ENCODE measurements around the gene GALNT9.
"Not testable (repeated sequence)": the region's sequence is repeated elsewhere in the genome, so short reads cannot be mapped to it uniquely, and the experiment has no call there.

Gene GALNT9

GRCh38 chr12:132267873-132268272 is 61.5 kb downstream of the GALNT9 start:
- in situ Hi-C loops (cut with HindIII; ENCODE audit: low sequenced_read_pairs) = no loop called here

DNA sequence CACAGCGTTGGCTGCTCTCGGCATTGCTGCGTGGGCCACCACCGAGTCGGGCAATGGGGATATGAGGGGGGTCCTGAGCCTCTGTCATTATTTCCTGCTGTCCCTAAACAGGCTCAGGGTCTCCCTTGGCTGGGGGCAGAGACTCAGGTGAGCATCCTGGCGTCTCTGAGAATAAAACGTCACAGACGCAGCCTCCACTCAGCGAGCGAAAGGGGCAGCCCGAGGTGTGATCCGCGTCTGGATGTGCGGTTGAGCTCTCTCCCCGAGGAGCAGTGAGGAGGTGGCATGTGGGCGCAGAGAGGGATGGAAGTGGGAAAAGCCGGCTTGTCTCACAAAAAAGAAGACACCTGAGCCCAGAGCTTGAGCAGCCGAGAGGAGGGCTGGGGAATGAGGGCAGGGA is 62.6 kb downstream of the GALNT9 start:
- in situ Hi-C loops (cut with HindIII; ENCODE audit: low sequenced_read_pairs) = no loop called here

DNA sequence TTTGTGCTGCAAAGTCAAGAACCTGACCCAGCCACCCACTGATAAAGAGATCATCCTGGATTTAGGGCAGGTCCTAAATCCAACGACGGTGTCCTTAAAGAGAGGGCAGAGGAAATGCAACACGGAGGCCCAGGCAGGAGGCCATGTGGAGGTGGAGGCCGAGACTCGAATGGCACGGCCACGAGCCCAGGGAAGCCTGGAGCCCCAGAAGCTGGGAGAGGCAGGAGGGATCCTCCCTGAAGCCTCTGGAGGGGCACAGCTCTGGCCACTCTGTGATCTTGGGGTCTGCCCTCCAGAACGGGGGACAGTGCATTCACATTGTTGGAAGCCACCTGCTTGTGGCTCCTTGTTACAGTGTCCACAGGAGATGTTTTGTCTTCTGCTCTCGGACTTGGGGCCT is 63.0 kb downstream of the GALNT9 start:
- in situ Hi-C loops (cut with HindIII; ENCODE audit: low sequenced_read_pairs) = no loop called here

- in situ Hi-C loops (cut with HindIII; ENCODE audit: low sequenced_read_pairs) = not testable (repeated sequence)
Observed at GRCh38 chr12:132265822-132266221, 63.6 kb downstream of the GALNT9 start.

GRCh38 chr12:132265056-132265800 is 64.2 kb downstream of the GALNT9 start:
- in situ Hi-C loops (cut with HindIII; ENCODE audit: low sequenced_read_pairs) = no loop called here

DNA sequence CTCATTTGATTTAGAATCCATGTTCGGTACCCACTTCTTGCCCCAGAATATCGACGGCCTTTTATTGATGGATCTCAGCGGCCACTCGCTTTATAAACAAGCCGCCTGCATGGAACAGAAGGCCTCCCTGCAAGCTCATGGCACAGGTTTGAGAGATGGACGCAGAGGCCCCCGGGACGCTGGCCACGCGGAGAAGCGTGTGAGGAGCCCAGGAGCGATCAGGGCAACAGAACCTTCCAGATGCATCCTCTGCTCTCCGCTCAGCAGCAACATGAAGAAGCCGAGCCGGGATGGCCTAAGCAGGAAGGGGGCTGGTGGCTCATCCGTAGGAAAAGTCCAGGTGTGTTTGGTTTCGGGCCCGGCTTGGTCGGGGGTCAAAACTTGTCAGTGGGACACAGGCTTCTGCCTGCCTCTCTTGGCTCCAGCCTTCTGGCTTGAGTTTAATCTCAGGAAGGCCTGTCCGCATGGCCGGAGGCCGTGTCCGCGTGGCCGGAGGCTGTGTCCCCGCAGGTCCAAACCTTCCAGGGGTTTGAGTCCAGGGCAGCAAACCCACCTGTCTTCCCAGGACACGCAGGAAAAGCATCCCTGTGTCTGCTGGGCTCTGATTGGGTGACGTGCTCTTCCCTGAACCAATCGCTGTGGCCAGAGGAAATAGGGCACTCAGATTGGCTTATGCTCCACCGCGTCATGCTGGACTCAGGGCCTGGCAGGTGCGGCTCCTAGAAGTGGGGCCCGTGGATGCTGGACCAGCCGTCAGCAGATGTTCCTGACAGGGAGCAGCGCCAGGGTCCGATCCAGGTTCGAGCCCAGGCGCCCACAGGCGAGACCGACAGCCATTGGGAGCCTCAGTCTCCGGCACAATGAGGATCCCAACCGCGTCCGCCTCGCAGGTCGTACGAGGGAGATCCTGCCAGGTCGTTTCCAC is 65.0 kb downstream of the GALNT9 start:
- in situ Hi-C loops (cut with HindIII; ENCODE audit: low sequenced_read_pairs) = no loop called here

- in situ Hi-C loops (cut with HindIII; ENCODE audit: low sequenced_read_pairs) = no loop called here
Observed at GRCh38 chr12:132263451-132264049, 65.8 kb downstream of the GALNT9 start.

GRCh38 chr12:132263061-132263360 is 66.4 kb downstream of the GALNT9 start:
- in situ Hi-C loops (cut with HindIII; ENCODE audit: low sequenced_read_pairs) = no loop called here

GRCh38 chr12:132262256-132263060 is 66.9 kb downstream of the GALNT9 start:
- in situ Hi-C loops (cut with HindIII; ENCODE audit: low sequenced_read_pairs) = no loop called here

DNA sequence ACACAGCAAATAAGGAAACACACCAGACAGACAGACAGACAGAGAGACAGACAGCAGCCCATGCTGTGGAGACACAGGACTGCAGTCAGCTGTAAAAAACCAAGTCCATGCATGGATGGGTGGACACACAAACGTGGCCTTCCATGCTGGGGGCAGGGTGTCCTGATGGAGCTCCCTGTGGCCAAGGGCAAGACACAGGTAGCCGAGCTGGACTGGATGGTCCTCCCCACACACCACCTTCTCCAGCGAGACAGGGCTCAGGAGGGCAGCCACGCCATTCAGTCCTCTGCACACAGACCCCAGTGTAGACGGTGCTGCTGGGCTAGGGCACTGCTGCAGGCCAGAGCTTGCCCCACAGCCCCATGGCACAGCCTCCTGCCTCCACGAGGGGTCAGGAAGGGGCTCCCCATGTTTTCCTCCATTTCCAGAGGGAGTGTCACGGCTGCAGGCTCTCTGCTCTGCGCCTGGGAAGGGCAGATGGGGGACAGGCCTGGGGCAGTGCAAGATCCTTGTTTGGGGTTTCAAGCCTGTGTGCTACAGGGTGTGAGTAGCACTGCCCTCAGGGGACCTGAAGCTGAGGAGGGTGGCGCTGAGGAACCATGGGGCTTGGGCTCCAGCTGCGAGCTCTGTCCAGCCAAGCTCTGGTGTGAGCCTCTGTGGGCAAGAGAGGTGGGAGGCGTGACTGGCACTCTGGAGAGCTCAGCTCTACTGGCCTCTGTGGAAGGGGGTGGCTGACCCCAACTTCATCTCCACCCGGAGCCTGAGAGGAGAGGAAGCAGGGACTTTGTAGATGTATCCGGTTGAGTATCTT is 67.9 kb downstream of the GALNT9 start:
- in situ Hi-C loops (cut with HindIII; ENCODE audit: low sequenced_read_pairs) = no loop called here

GRCh38 chr12:132260721-132261120 is 68.7 kb downstream of the GALNT9 start:
- in situ Hi-C loops (cut with HindIII; ENCODE audit: low sequenced_read_pairs) = no loop called here

- in situ Hi-C loops (cut with HindIII; ENCODE audit: low sequenced_read_pairs) = no loop called here
Observed at GRCh38 chr12:132259872-132260695, 69.3 kb downstream of the GALNT9 start.

DNA sequence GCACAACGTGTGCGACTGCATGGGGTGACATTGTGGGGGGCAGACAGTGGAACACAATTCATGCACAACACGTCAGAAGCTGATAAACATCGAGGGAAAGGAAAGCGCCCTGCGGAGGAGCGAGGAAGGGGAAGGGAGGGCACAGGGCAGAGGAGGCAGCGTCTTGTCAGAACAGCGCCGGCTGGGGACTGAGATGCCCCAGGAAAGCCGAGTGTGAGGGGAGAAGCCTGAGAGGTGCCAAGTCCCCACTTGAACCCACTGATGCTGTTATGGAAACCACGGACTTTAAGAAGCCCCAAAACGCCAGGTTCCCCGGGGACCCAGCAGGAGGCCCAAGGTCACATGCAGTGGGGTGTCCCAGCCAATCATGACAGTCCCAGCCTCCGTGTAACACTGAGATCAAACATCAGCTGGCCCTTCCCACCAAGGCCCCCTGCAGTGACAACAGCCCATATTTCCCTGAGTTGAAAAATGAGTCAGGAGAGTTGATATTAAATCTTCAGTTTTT is 70.0 kb downstream of the GALNT9 start:
- in situ Hi-C loops (cut with HindIII; ENCODE audit: low sequenced_read_pairs) = no loop called here

GRCh38 chr12:132258543-132258942 is 70.8 kb downstream of the GALNT9 start:
- in situ Hi-C loops (cut with HindIII; ENCODE audit: low sequenced_read_pairs) = no loop called here

DNA sequence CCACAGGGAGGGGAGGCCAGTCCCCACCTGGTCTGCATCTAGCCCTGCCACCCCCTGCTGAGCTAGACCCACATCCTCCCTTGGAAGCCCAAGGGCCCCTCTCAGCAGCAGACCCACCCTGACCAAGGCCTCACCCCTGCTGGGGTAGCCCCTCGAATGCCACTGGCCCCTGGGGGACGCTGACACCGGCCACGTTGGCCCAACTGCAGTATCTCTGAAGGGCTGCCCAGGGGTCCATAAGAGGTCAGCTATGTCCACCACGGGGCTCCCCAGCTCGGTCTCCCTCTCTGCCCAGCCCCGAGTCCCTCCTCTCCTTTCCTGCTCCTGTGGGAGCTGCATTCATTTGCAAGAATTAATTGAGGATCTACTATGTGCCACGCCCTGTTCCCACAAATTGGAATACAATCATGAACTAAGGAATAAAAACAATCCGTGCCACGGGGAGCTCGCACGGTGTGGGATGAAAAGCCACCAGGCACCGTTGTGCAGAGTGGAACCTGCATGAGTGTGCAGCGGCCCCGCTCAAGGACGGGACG is 71.4 kb downstream of the GALNT9 start:
- in situ Hi-C loops (cut with HindIII; ENCODE audit: low sequenced_read_pairs) = no loop called here

GRCh38 chr12:132257206-132257954 is 72.0 kb downstream of the GALNT9 start:
- in situ Hi-C loops (cut with HindIII; ENCODE audit: low sequenced_read_pairs) = no loop called here

GRCh38 chr12:132256646-132257045 is 72.7 kb downstream of the GALNT9 start:
- in situ Hi-C loops (cut with HindIII; ENCODE audit: low sequenced_read_pairs) = no loop called here

DNA sequence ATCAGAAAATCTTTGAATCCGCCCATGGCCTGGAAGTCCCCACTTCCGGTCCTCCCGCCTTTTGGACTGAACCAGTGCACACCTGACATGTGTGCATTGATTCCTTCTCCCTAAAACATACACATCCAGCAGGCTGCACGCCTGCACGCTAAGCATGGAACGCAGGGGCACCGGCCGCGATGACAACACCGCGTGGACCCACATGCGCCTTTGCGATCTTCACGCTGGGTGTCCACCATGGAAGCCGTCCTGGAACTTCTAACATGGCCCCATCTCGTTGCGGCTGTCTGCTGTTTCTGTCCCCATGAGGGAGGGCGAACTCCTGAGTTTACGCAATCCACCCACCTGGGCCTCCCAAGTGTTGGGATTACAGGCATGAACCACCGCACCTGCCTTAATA is 73.7 kb downstream of the GALNT9 start:
- in situ Hi-C loops (cut with HindIII; ENCODE audit: low sequenced_read_pairs) = no loop called here

Measured in DLD1 (cell line).